GM04503 (cell line): Measurements from ENCODE around the gene PRTFDC1.
"Not testable (repeated sequence)": the region's sequence is repeated elsewhere in the genome, so short reads cannot be mapped to it uniquely, and the experiment has no call there.

ENCODE experiments used
- DNase-seq: peaks from one replicate; pipeline ENCODE4 v3.0.0-alpha.2; 2012; ENCODE audit warnings: low read depth

PRTFDC1 gene

DNA sequence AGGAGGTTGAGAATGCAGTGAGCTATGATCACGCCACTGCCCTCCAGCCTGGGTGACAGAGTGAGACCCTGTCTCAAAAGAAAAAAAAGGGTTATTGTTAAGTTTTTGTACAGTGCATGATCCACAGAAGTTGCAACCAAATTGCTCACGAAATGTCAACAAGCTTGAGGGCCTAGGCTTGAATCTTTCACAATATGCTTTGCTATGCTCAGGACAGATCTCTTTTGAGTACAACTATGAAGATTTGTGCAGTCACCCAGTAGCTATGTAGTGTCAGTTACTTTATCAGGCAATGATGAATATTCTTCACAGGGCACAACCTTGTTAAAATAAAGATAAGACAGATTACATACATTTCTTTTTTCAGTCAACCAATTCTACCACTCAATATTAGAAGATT lies 109.2 kb downstream of the PRTFDC1 start:
- DNase-seq: no peak

DNA sequence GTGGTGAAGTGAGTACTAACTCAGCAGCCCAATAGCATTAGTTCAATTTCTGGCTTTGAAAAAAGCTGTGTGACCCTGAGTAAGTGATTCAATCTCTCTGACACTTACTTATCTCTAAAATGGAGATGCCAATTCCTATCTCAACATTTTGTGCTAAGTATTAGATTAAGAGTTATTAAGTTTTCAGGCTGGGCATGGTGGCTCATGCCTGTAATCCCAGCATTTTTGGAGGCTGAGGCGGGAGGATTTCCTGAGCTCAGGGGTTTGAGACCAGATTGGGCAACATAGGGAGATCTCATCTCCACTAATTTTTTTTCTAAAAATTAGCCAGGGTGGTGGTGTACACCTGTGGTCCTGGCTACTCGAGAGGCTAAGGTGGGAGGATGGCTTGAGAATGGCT lies 109.5 kb downstream of the PRTFDC1 start:
- DNase-seq: no peak

DNA sequence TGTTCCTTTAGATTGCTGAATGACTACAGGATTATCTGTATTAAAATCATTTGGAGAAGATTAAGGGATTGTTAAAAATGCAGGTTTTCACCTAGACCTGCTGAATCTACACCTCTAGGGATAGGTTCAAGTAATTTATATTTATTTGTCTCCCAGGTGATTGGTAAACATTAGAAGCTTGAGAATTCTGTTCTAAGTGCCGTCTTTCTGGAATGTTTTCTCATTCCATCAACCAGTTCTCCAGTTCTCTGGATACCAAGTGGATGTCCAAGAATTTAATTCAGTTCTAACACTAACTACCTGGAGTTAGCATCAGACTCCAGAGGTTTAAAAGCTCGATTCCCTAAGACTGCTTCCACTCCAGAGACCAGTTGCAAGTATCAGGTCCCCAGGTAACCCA lies 110.9 kb downstream of the PRTFDC1 start:
- DNase-seq: no peak

DNA sequence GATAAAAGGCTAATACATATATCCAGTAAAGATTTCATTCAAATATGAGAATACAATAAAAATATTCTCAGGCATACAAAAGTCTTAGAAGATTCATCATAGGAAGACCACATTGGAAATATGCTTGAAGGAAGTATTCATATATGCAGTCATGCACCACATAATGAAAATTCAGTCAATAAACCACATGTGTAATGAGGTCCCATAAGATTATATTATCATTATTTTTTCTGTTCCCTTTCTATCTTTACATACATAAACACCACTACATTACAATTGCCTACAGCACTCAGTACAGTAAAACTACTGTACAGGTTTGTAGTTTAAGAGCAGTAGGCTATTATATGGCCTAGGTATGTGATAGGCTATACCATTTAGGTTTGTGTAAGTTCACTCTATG lies 111.6 kb downstream of the PRTFDC1 start:
- DNase-seq: no peak

DNA sequence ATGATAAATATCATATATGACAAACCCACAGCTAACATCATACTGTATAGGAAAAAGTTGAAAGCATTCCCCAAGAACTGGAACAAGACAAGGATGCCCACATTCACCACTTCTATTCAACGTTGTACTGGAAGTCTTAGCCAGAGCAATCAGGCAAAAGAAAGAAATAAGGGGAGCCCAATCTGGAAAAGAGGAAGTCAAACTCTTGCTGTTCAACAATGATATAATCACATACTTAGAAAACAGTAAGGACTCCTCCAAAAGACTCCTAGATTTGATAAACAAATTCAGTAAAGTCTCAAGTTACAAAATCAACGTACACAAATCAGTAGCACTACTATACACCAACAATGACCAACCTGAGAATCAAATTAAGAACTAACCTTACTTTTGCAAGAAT lies 114.6 kb downstream of the PRTFDC1 start:
- DNase-seq: not testable (repeated sequence)

DNA sequence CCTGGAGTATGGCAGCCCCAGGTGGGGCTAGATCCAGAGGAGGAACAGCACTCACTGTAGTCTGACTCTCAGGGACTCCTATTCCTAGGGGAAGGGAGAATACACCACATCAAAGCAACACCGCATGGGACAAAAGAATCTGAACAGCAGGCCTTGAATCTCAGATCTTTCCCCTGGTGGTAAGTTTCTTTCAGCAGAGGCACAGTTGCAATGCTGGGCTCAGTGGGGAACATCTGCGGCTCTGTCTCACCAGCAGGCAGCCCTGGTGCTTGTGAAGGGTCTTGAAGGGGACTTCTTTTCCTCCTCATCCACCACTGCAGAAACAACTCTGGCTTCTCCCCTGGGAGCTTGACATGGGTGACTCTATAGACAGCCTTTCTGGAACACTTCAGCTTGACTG lies 117.5 kb downstream of the PRTFDC1 start:
- no peak for DNase-seq

DNA sequence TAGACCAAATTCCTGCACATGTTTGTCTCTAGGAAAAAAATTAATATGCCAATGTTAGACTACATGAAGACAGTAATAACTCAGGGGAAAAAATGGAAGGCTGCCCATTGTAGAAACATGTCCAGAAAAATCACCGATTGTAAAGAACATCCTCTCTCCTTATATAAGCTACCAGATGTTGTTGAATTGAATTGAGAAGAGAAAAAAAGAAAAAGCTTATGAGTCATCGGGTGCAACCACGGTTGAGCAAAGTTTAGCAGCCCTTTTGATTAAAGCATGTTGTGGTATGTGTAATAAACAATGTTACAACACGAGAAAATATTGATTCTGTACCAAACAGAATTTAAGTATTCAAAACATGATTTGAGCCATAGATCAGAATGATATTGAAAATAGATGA lies 126.4 kb downstream of the PRTFDC1 start:
- peak; percentile 45 for DNase-seq

DNA sequence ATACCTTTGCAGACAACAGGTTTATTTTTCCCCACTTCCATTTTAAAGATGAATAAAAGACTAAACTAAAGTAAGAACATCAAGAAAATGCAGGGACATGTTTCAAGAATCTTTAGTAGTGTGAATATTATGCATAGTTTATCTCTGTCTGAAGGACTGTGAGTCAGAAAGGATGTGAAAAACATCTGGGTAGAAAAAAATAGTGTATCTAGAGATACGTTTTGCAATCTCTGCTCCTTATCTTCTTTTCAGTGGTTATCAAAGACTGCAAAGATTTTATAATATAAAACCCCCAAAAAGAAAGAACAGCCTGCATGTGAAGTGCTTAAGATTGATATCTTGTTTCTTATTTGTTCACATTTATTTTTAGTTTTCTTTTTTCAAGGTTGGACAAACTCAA lies 126.9 kb downstream of the PRTFDC1 start:
- DNase-seq: no peak

DNA sequence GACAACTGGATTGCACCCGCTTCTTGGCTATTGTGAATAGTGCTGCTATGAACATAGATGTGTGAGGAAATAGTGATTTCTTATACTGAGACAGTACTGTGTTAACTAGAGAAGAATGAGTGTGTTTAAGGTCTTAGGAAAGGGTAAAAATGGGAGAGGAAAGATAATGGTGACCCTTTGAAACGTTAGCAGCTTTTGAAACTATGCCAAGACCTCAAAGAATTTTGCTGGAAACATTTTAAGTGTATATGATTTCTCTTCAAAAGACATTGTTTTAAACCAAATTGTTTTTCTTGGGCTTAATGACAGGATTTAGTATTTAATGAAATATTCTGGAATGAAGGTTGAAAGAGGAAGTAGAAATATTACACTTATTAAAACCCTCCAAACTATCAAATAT lies 127.9 kb downstream of the PRTFDC1 start:
- no peak for DNase-seq

DNA sequence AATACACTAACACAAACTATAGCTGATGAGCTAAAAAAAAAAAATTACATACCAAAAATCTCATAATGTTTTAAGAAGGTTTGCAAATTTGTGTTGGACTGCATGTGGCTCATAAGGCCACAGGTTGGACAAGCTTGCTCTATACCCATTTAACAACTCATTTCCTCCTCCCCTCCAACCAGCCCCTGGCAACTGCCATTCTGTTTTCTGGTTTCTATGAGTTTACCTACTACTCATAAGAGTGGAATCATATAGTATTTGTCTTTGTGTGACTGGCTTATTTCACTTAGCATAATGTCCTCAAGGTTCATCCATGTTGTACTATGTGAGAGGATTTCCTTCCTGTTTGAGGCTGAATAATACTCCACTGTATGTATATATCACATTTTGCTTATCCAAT lies 128.3 kb downstream of the PRTFDC1 start:
- no peak for DNase-seq

DNA sequence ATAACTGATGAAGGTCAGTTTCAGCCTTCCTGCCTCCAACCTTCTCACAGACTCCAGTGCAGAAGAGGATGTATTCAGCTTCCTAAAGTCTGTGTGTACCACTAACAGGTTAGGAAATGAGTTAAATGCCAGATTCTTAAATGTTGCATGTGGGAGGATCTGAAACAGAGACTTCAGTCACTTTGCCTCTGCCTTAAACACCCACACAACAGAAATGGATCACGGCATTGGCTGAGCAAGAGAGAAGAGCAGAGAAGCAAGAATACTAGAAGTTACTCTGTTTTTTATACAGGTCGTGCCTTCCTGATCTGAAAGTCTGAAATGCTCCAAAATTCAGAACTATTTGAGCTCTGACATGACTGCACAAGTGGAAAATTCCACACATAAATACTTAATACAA lies 129.8 kb downstream of the PRTFDC1 start:
- no peak for DNase-seq

DNA sequence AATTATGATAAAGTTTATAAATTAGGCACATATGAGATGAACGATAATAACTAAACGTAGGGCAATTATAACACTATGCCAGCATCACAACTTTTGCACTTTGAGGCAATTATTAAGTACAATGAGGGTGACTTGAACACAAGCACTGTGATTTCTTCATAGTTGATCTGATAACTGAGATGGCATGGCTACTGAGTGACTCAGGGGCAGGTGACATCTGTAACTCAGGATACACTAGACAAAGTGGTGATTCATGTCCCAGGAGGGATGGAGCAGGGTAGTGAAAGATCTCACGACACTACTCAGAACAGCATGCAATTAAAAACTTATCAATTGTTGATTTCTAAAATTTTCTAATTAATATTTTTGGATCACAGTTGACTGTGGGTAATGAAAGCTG lies 130.4 kb downstream of the PRTFDC1 start:
- DNase-seq: no peak

DNA sequence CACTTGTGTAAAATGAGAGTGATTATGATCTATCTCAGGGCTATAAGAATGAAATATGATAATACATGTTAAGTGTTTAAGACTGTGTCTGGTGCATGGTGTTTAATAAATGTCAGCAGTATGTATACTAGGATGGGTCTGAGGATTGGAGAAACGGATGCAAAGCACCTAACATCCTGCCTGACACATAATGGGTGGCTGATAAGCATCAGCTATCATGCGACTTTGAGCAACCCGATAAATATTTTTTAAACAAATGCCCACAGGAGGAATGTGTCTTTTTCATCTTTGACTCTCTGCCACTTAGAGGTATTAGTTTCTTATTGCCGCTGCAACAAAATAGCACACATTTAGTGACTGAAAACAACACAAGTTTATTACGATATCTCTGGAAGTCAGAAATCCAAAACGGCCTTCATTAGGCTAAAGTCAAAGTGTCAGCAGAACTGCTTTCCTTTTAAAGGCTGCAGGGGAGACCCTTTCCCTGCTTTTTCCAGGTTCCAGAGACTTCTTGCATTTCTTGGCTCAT lies 135.5 kb downstream of the PRTFDC1 start:
- DNase-seq: no peak

DNA sequence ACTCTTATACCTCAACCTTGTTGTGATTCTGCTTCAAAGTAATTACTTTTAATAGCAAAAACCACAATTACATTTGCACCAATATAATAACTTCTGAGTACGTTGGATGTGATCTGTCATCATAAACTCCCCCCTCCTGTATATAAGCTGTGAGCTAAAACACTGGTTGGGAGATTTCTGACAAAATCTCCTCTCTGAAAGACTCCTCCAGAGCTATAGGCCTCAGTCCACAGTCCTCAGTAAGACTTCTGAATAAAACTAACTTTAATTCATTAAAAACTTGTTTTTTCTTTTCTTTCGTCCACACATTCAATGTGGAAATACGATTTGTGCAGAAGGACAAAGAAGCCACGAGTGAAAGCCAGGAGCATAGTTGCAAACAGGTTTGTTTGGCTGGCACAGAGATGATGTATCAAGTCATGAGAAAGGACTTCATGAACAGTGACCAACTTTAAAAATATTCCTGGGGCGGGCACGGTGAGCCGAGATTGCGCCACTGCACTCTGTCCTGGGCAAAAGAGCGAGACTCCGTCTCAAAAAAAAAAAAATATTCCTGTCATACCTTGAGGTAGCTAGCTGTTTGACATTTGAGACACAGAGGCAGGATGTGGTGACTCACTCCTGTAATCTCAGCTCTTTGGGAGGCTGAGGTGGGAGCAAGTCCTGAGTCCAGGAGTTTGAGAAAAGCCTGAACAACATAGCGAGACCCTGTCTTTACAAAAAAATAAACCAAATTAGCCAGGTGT lies 137.7 kb downstream of the PRTFDC1 start:
- no peak for DNase-seq

DNA sequence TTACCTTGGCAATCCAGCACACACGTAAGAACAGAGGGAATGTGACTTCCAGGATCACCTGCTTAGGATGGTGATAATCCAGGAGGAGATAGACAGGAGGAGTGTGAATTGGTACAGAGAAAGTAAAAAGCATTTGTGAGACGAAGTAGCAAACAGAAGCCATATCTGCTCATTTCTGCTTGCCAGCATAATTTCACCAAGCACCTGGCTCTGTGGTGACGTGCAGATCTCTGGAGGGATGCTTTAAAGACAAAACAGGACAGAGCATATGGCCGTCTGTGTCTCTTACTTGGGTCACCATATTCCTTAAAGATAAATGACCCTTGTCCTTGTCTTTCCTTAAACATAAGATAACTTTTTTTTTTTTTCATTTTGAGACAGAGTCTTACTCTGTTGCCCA lies 138.6 kb downstream of the PRTFDC1 start:
- no peak for DNase-seq

DNA sequence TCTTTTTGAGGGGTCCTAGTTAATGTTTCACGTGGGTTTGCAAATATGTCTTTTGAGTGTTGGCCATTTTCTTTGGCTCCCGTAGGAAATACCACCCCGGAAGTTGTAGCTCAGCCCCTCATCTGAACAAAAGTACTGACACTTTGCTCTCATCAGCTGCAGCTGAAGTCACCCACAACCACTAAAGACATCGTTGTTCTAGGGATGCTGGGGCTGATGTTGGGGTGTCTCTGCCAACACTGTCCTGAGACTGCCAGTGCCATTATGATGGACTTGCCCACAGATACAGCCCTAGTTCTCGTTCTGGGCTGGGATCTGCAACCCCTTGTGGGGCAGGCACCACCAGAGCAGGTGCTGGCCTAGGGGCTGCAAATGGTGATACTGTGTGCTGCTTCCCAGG lies 146.1 kb downstream of the PRTFDC1 start:
- DNase-seq: no peak

DNA sequence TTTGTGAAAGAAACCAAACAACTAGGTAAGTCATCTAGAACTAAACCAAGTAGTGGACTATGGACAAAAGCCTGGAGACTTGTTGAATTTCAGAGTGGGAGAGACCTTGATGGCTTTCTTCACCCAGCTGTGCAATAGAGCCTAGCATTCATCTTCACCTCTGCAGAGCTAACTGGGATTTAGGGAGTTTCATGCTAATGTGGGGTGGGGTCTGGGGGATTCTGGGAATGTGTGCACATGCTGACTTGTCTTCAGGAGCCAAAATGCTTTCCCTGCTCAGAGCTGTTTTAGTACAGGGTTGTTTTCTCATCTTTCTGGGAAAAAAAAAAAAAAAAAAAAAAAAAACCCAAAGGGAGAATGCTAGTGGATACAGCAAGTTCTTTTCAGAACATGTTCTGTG lies 147.4 kb downstream of the PRTFDC1 start:
- no peak for DNase-seq

DNA sequence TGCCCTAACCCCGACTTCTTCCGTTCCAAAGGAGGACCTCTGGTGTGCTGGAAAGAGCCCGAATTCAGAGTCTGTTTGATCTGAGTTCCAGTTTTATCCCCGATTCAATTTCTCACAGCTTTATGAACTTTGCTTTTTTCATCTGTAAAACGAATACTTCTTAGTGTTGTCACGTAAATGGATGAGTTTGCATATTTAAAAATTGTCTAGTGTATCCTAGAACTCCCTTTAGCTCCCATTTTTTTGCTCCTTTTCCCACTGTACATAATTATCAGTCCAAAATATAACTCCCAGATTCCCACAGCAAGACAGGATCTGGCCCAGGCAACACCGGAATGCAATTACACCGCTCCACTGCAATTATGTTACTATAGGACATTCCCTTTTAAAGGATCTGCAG lies 148.0 kb downstream of the PRTFDC1 start:
- no peak for DNase-seq

DNA sequence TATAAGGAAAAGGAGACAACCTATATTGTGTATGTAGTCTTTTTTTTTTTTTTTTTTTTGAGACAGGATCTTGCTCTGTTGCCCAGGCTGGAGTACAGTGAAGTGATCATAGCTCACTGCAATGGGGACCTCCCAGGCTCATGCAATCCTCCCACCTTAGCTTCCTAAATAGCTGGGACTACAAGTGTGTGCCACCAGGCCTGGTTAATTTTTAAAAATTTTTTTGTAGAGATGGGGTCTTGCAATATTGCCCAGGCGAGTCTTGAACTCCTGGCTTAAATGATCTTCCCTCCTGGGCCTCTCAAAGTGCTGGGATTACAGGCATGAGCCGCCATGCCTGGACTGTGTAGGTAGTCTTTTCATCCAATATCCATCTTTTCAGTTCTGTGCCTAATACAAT lies 150.0 kb downstream of the PRTFDC1 start:
- no peak for DNase-seq

DNA sequence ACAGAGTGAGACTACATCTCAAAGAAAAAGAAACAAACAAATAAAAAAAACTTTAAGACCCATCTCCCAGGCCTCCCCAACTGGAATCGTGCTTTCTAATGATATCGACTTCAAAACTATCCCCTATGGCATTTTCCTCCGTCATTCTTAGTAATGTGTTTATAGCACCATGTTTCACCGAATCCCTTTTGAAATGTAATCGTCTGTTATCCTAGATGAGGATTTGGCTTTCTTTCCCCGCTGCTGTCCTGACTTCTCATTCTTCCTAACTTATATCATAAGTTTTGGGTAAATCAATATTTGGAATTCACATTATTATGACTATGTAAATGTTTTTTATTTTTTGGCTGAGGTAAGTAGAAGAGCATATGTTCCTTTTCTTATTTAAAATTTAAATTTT lies 151.5 kb downstream of the PRTFDC1 start:
- DNase-seq: no peak
